Endothelial cell of umbilical vein (primary cell): Measurements from ENCODE around the gene SLC49A3. TPM values are rescaled to one million over a fixed set of nuclear protein-coding genes. Genes with fewer than 3 reads are reported as not detected.

Source experiments
- BruUV-seq: library from RNA; stranded (reverse); fragments of 400-500 nt; replicated peaks from 2 replicates; lab custom pipeline; 2021; lab: Mats Ljungman, UMichigan
- CTCF ChIA-PET: fragments of 300-600, 350-600 bp; sonication (Branson Sonifier 250); formaldehyde crosslinking; loops from one replicate; lab custom pipeline; 2021; ENCODE audit warnings: antibody characterized with exemption, inconsistent platforms; lab: Charles Lee
- POLR2A ChIA-PET: fragments of 300-600, 350-600 bp; sonication (Branson Sonifier 250); formaldehyde crosslinking; loops from one replicate; lab custom pipeline; 2021; ENCODE audit warnings: antibody characterized with exemption, inconsistent platforms; lab: Charles Lee
- DNase-seq: peaks from one replicate; pipeline ENCODE4 v3.0.0-alpha.2; 2011; ENCODE audit warnings: low read depth, low spot score
- FAIRE-seq: peaks from 2 replicates; lab custom pipeline; 2011; peaks lifted over from hg19 to GRCh38; lab: Jason Lieb, UNC
- H2AFZ ChIP-seq: 2 replicates; pipeline ENCODE4 v1.6.0; 2012; ENCODE audit warnings: low read depth, low read length, control low read depth, inconsistent platforms
- H3K27ac ChIP-seq: 2 replicates; pipeline ENCODE4 v1.5.1; 2011; ENCODE audit warnings: low read depth, mild to moderate bottlenecking, control low read depth, low read length, moderate library complexity; ENCODE audit not compliant: insufficient read depth
- H3K27me3 ChIP-seq, 2 experiments: 2 replicates each; pipeline versions ENCODE4 v1.6.0 to v1.6.1; 2011; ENCODE audit warnings: low read length in 2 of 2, mixed read lengths in 1 of 2; ENCODE audit not compliant: control insufficient read depth in 2 of 2, insufficient read depth in 2 of 2
- H3K36me3 ChIP-seq, 2 experiments: 2 replicates in 1 of 2; 3 replicates in 1 of 2; pipeline ENCODE4 v1.5.1; 2011; ENCODE audit warnings: low read length in 2 of 2, mild to moderate bottlenecking in 1 of 2, moderate library complexity in 1 of 2; ENCODE audit not compliant: control insufficient read depth in 2 of 2, insufficient read depth in 2 of 2; ENCODE audit errors: extremely low read depth in 1 of 2
- H3K4me1 ChIP-seq: 3 replicates; pipeline ENCODE4 v1.5.1; 2011; ENCODE audit warnings: mild to moderate bottlenecking, low read length; ENCODE audit not compliant: control insufficient read depth, insufficient read depth; ENCODE audit errors: extremely low read depth
- H3K4me2 ChIP-seq: 2 replicates; pipeline ENCODE4 v1.6.1; 2011; ENCODE audit warnings: low read length, control low read depth, mixed read lengths; ENCODE audit not compliant: insufficient read depth
- H3K4me3 ChIP-seq, 3 experiments: fragments of 200-600 bp in 1 of 3; sonication (generic), shearing (Covaris generic) in 1 of 3; replicated peaks in 1 of 3; 2 replicates each; pipeline ENCODE4 v1.5.1; 2011 to 2016; ENCODE audit warnings: control low read depth in 3 of 3, low read length in 3 of 3, mild to moderate bottlenecking in 2 of 3, inconsistent platforms in 1 of 3, low read depth in 1 of 3, moderate library complexity in 1 of 3; ENCODE audit not compliant: insufficient read depth in 1 of 3
- H3K79me2 ChIP-seq: 2 replicates; pipeline ENCODE4 v1.6.0; 2012; ENCODE audit warnings: low read length, inconsistent platforms; ENCODE audit not compliant: control insufficient read depth, insufficient read depth
- H3K9ac ChIP-seq: replicated peaks from 2 replicates; pipeline ENCODE3; 2011; ENCODE audit warnings: low read length, control low read depth; ENCODE audit not compliant: insufficient read depth; ENCODE audit errors: extremely low read depth
- H3K9me1 ChIP-seq: replicated peaks from 3 replicates; pipeline ENCODE4 v1.6.0; 2011; ENCODE audit warnings: mild to moderate bottlenecking, low read length; ENCODE audit not compliant: control insufficient read depth, insufficient read depth; ENCODE audit errors: extremely low read depth
- H3K9me3 ChIP-seq: replicated peaks from 2 replicates; pipeline ENCODE4 v1.5.1; 2012; ENCODE audit warnings: low read length, inconsistent platforms; ENCODE audit not compliant: control insufficient read depth, insufficient read depth
- H4K20me1 ChIP-seq: replicated peaks from 2 replicates; pipeline ENCODE3; 2011; ENCODE audit warnings: mild to moderate bottlenecking, low read length; ENCODE audit not compliant: control insufficient read depth, insufficient read depth; ENCODE audit errors: extremely low read depth
- CTCF ChIP-seq, 2 donors: IDR thresholded peaks; 1 replicate in 1 of 2; 2 replicates in 1 of 2; pipeline ENCODE4 v1.5.1; 2011; ENCODE audit warnings: low read length in 2 of 2, mild to moderate bottlenecking in 2 of 2, moderate library complexity in 2 of 2, control low read depth in 1 of 2, inconsistent platforms in 1 of 2, low read depth in 1 of 2; ENCODE audit not compliant: insufficient read depth in 1 of 2; ENCODE audit errors: extremely low read depth in 1 of 2
- EZH2 ChIP-seq: IDR thresholded peaks from 2 replicates; pipeline ENCODE4 v1.6.1; 2012; ENCODE audit warnings: borderline replicate concordance, low read depth, mild to moderate bottlenecking, moderate library complexity, low read length, inconsistent platforms; ENCODE audit not compliant: severe bottlenecking
- FOS ChIP-seq: IDR thresholded peaks from 2 replicates; pipeline ENCODE4 v1.6.1; 2011; ENCODE audit warnings: mild to moderate bottlenecking, low read length, moderate library complexity, borderline replicate concordance; ENCODE audit not compliant: insufficient read depth
- GATA2 ChIP-seq: IDR thresholded peaks from 2 replicates; pipeline ENCODE4 v1.7.0; 2011; ENCODE audit warnings: low read depth, mild to moderate bottlenecking, moderate library complexity, mixed read lengths, low read length; ENCODE audit not compliant: insufficient read length, insufficient read depth
- JUN ChIP-seq: IDR thresholded peaks from 2 replicates; pipeline ENCODE4 v1.6.1; 2011; ENCODE audit warnings: borderline replicate concordance, low read depth; ENCODE audit not compliant: insufficient read length, insufficient read depth
- MAX ChIP-seq: IDR thresholded peaks from 2 replicates; pipeline ENCODE4 v1.6.1; 2011; ENCODE audit not compliant: insufficient read depth, insufficient read length
- MYC ChIP-seq: IDR thresholded peaks from one replicate; pipeline ENCODE4 v1.6.1; 2011; ENCODE audit warnings: mild to moderate bottlenecking, low read depth, low read length
- POLR2A ChIP-seq: IDR thresholded peaks from 2 replicates; pipeline ENCODE4 v1.6.1; 2012; ENCODE audit warnings: low read depth, mild to moderate bottlenecking, control low read depth, low read length
- POLR2AphosphoS5 ChIP-seq: IDR thresholded peaks from 2 replicates; pipeline ENCODE4 v1.6.1; 2012; ENCODE audit warnings: low read depth, mild to moderate bottlenecking, control low read depth, low read length, moderate library complexity; ENCODE audit not compliant: insufficient read depth
- dilution Hi-C: fragments of 300-500 bp; cut with MboI; formaldehyde crosslinking; loops from one replicate; pipeline ENCODE4 v1.15.0; 2019; ENCODE audit warnings: low sequenced_read_pairs; ENCODE audit not compliant: extremely low pct_ligation_motif_present
- intact Hi-C: fragments of 100-400 bp; cut with micrococcal nuclease; formaldehyde crosslinking; loops from one replicate; pipeline ENCODE4 v1.10.0; 2022
- polyA plus RNA-seq, 4 experiments: library from polyadenylated mRNA; depleted of rRNA in 3 of 4; stranded (reverse) in 3 of 4; unstranded in 1 of 4; fragments of >200 nt; gene quantifications; 2 replicates each; pipeline versions ENCODE4 v1.2.1 to v1.2.3, GENCODE V29; 2011 to 2012; ENCODE audit warnings: missing spikeins in 1 of 4
- total RNA-seq: library from RNA; stranded (reverse); gene quantifications from 2 replicates; pipeline ENCODE4 v1.2.3, GENCODE V29; 2021

Gene SLC49A3
- total and polyA plus RNA-seq, 2 donors (not counting 3 experiments of a cell fraction or from before 2014, with no cell fraction given): 4.2 to 11.5 TPM

- Histone ChIP-seq H4K20me1 (no peaks in the 10 kb centered on the region), H3K9ac (no peak overlapping the region), H3K27ac (no peak overlapping the region), H3K9me3 (no peaks in the 10 kb centered on the region), H3K4me2 (no peak overlapping the region), H3K4me1 (peaks cover 5% of the 10 kb centered on the region), H3K9me1 (no peaks in the 10 kb centered on the region), H3K4me3 (no peak overlapping the region), H2AFZ (no peak overlapping the region), H3K27me3 (no peaks in the 10 kb centered on the region), H3K79me2 (peaks cover under 1% of the 10 kb centered on the region), H3K36me3 (no peaks in the 10 kb centered on the region)
- CTCF ChIA-PET: no interaction called here
- BruUV-seq: no TSS peak
- DNase-seq (no peak), FAIRE-seq (no peak)
- dilution Hi-C loops: no loop called here
- POLR2A ChIA-PET: no interaction called here
- intact Hi-C loops: no loop called here
- TF ChIP-seq POLR2A (no peak), MYC (no peak), GATA2 (no peak), MAX (no peak), FOS (no peak), POLR2AphosphoS5 (no peak), JUN (no peak), EZH2 (no peak), CTCF (IDR thresholded peaks at IDR 0.05; ENCODE audit: extremely low read depth in 1 of 2, insufficient read depth in 1 of 2, low read depth in 1 of 2, low read length in 2 of 2) (no peak)
Measured at GRCh38 chr4:680091-680490, 8.9 kb downstream of the SLC49A3 start.
